ENCODE results near the gene LAMC1. TPM values are rescaled to one million over a fixed set of nuclear protein-coding genes. Genes with fewer than 3 reads are reported as not detected.

Gene LAMC1
- total RNA-seq, 1 experiment from 2014 or later, result 113 TPM

GRCh38 chr1:183080406-183080805, 57.2 kb downstream of the LAMC1 start:
- H3K27ac ChIP-seq (ENCODE audit: low read length), result no peak overlapping the region
- intact Hi-C loops (cut with micrococcal nuclease; ENCODE audit: unreplicated experiment), result no loop called here
- H3K27me3 ChIP-seq (ENCODE audit: control insufficient read depth, insufficient read depth, low read length), result no peaks in the 10 kb centered on the region
- H3K4me1 ChIP-seq (ENCODE audit: control insufficient read depth, insufficient read depth, low read length), result peaks cover 5% of the 10 kb centered on the region; the same call in 1 of the 2 replicates
- in situ Hi-C loops (cut with HindIII; ENCODE audit: low pct_unique_long_range_greater_than_20kb, low sequenced_read_pairs), result no loop called here
- ChIA-PET POLR2A (no interaction called here), CTCF (no interaction called here)
- DNase-seq (ENCODE audit: low read depth, low spot score) (no peak), ATAC-seq (no peak)
- no peaks in the 10 kb centered on the region for H3K36me3 ChIP-seq (ENCODE audit: control insufficient read depth, insufficient read depth, low read length)
- no TSS peak for BruUV-seq (replicated peaks)
- no peak overlapping the region for H3K4me3 ChIP-seq (ENCODE audit: low read depth in 2 of 2, low read length in 2 of 2)
- no peaks in the 10 kb centered on the region for H3K9me3 ChIP-seq (ENCODE audit: control insufficient read depth, insufficient read depth, low read depth, low read length)
- TF ChIP-seq SIN3A (IDR thresholded peaks at IDR 0.05; ENCODE audit: borderline replicate concordance, insufficient read depth, low read depth, low read length), result no peak
- no peak for TF ChIP-seq CTCF (IDR thresholded peaks at IDR 0.05)
- TF ChIP-seq REST (IDR thresholded peaks at IDR 0.05; ENCODE audit: insufficient read depth in 1 of 2, low read depth in 2 of 2, low read length in 1 of 2), result no peak
- TF ChIP-seq TCF7L2 (IDR thresholded peaks at IDR 0.05; ENCODE audit: low read depth, low read length), result no peak
- no peak for TF ChIP-seq POLR2AphosphoS5 (IDR thresholded peaks at IDR 0.05; ENCODE audit: low read depth, low read length)

GRCh38 chr1:183081402-183082120, 58.3 kb downstream of the LAMC1 start:
- intact Hi-C loops (cut with micrococcal nuclease; ENCODE audit: unreplicated experiment), result no loop called here
- ChIA-PET CTCF (interaction anchor here (0.6 kb wide), 1 partner anchor 11 kb away, joined by 3 read pairs; no protein-coding TSS in a partner anchor), POLR2A (no interaction called here)
- peaks cover 2% of the 10 kb centered on the region; the same call in 1 of the 2 replicates for H3K4me1 ChIP-seq (ENCODE audit: control insufficient read depth, insufficient read depth, low read length)
- TF ChIP-seq SIN3A (IDR thresholded peaks at IDR 0.05; ENCODE audit: borderline replicate concordance, insufficient read depth, low read depth, low read length) (no peak), CTCF (IDR thresholded peaks at IDR 0.05) (no peak), REST (IDR thresholded peaks at IDR 0.05; ENCODE audit: insufficient read depth in 1 of 2, low read depth in 2 of 2, low read length in 1 of 2) (no peak), TCF7L2 (IDR thresholded peaks at IDR 0.05; ENCODE audit: low read depth, low read length) (no peak), POLR2AphosphoS5 (IDR thresholded peaks at IDR 0.05; ENCODE audit: low read depth, low read length) (no peak)
- no peak overlapping the region for H3K4me3 ChIP-seq (ENCODE audit: low read depth in 2 of 2, low read length in 2 of 2)
- H3K9me3 ChIP-seq (ENCODE audit: control insufficient read depth, insufficient read depth, low read depth, low read length), result no peaks in the 10 kb centered on the region
- no peak for ATAC-seq
- H3K36me3 ChIP-seq (ENCODE audit: control insufficient read depth, insufficient read depth, low read length), result no peaks in the 10 kb centered on the region
- no TSS peak for BruUV-seq (replicated peaks)
- no peak overlapping the region for H3K27ac ChIP-seq (ENCODE audit: low read length)
- in situ Hi-C loops (cut with HindIII; ENCODE audit: low pct_unique_long_range_greater_than_20kb, low sequenced_read_pairs), result no loop called here
- H3K27me3 ChIP-seq (ENCODE audit: control insufficient read depth, insufficient read depth, low read length), result no peaks in the 10 kb centered on the region
- no peak for DNase-seq (ENCODE audit: low read depth, low spot score)

Measured in Panc1 (cell line).